Naive thymus-derived CD4-positive, alpha-beta T cell (primary cell): ENCODE measurements around the gene VSTM1. TPM values are rescaled to one million over a fixed set of nuclear protein-coding genes. Genes with fewer than 3 reads are reported as not detected.

Experiments
- polyA plus RNA-seq, 2 donors: library from polyadenylated mRNA; unstranded; fragments of 300-500 nt; fragmentation: Illumina TruSeq; gene quantifications; one replicate each; pipeline ENCODE4 v1.2.3, GENCODE V29; 2021
- total RNA-seq, 6 experiments: library from RNA in 5 of 6; stranded (reverse) in 5 of 6; gene quantifications; 1 replicate in 5 of 6; 2 replicates in 1 of 6; pipeline ENCODE4 v1.2.3 and lab custom pipeline; 2021 to 2026

Gene VSTM1
- total and polyA plus RNA-seq, 7 experiments from 2014 or later = 1.7 to 2.1 TPM; not detected in 5

Other genes with a start within 250 kb of the VSTM1 start
- gene NLRP12, start 239.6 kb downstream of the VSTM1 start, total RNA-seq = 10 to 100 TPM in 1 of 5 experiments, 1 to 10 TPM in 1, under 1 TPM in 1, not detected in 2; 0.14 to 16.1 (median 1.8) TPM
- not detected for gene NLRP12, start 239.6 kb downstream of the VSTM1 start, polyA plus RNA-seq
- gene MYADM, start 196.0 kb downstream of the VSTM1 start, total RNA-seq = 100 to 1,000 TPM in 3 of 5 experiments, 10 to 100 TPM in 2; 51.5 to 524 (median 116) TPM
- 10 to 100 TPM; 60.6 to 61.3 TPM for gene MYADM, start 196.0 kb downstream of the VSTM1 start, polyA plus RNA-seq
- gene PRKCG, start 181.7 kb downstream of the VSTM1 start, total RNA-seq = 1 to 10 TPM in 2 of 5 experiments, not detected in 3; 1.6 to 2.4 TPM
- gene PRKCG, start 181.7 kb downstream of the VSTM1 start, polyA plus RNA-seq = under 1 TPM in 1 of 2 donors, not detected in 1; 0.05 TPM
- gene CACNG7, start 154.6 kb downstream of the VSTM1 start, total RNA-seq = not detected
- gene CACNG7, start 154.6 kb downstream of the VSTM1 start, polyA plus RNA-seq = not detected
- gene CACNG8, start 101.0 kb downstream of the VSTM1 start, total RNA-seq = under 1 TPM in 2 of 5 experiments, not detected in 3; 0.24 to 0.34 TPM
- not detected for gene CACNG8, start 101.0 kb downstream of the VSTM1 start, polyA plus RNA-seq
- 1 to 10 TPM in 1 of 5 experiments, under 1 TPM in 1, not detected in 3; 0.42 to 1.9 TPM for gene CACNG6, start 72.3 kb downstream of the VSTM1 start, total RNA-seq
- not detected for gene CACNG6, start 72.3 kb downstream of the VSTM1 start, polyA plus RNA-seq
- not detected for gene TARM1, start 17.5 kb upstream of the VSTM1 start, total RNA-seq
- gene TARM1, start 17.5 kb upstream of the VSTM1 start, polyA plus RNA-seq = not detected
- 10 to 100 TPM in 1 of 5 experiments, 1 to 10 TPM in 1, under 1 TPM in 3; 0.19 to 44.6 (median 0.51) TPM for gene OSCAR, start 36.9 kb upstream of the VSTM1 start, total RNA-seq
- under 1 TPM in 1 of 2 donors, not detected in 1; 0.13 TPM for gene OSCAR, start 36.9 kb upstream of the VSTM1 start, polyA plus RNA-seq
- gene NDUFA3, start 39.0 kb upstream of the VSTM1 start, total RNA-seq = 100 to 1,000 TPM in 3 of 5 experiments, 10 to 100 TPM in 2; 64.4 to 127 (median 117) TPM
- 100 to 1,000 TPM; 333 to 490 TPM for gene NDUFA3, start 39.0 kb upstream of the VSTM1 start, polyA plus RNA-seq
- gene TFPT, start 51.8 kb upstream of the VSTM1 start, total RNA-seq = 10 to 100 TPM; 13.4 to 46.5 (median 14.6) TPM
- 10 to 100 TPM; 15.2 to 21.6 TPM for gene TFPT, start 51.8 kb upstream of the VSTM1 start, polyA plus RNA-seq
- gene PRPF31, start 51.9 kb upstream of the VSTM1 start, total RNA-seq = 10 to 100 TPM; 51.8 to 82.1 (median 71.0) TPM
- gene PRPF31, start 51.9 kb upstream of the VSTM1 start, polyA plus RNA-seq = 10 to 100 TPM; 74.8 to 87.4 TPM
- gene CNOT3, start 73.9 kb upstream of the VSTM1 start, total RNA-seq = 10 to 100 TPM; 38.0 to 84.6 (median 63.9) TPM
- 10 to 100 TPM; 10.1 to 13.1 TPM for gene CNOT3, start 73.9 kb upstream of the VSTM1 start, polyA plus RNA-seq
- gene LENG1, start 95.8 kb upstream of the VSTM1 start, total RNA-seq = 10 to 100 TPM in 3 of 5 experiments, 1 to 10 TPM in 2; 7.1 to 20.4 (median 11.8) TPM
- gene LENG1, start 95.8 kb upstream of the VSTM1 start, polyA plus RNA-seq = 10 to 100 TPM; 11.9 to 13.5 TPM
- gene TMC4, start 109.3 kb upstream of the VSTM1 start, total RNA-seq = 1 to 10 TPM in 3 of 5 experiments, not detected in 2; 1.0 to 5.9 (median 1.2) TPM
- under 1 TPM in 1 of 2 donors, not detected in 1; 0.20 TPM for gene TMC4, start 109.3 kb upstream of the VSTM1 start, polyA plus RNA-seq
- gene MBOAT7, start 125.7 kb upstream of the VSTM1 start, total RNA-seq = 10 to 100 TPM; 25.8 to 79.4 (median 43.0) TPM
- 10 to 100 TPM; 11.3 to 18.9 TPM for gene MBOAT7, start 125.7 kb upstream of the VSTM1 start, polyA plus RNA-seq
- gene TSEN34, start 127.4 kb upstream of the VSTM1 start, total RNA-seq = 10 to 100 TPM in 4 of 5 experiments, 1 to 10 TPM in 1; 9.5 to 24.2 (median 17.8) TPM
- gene TSEN34, start 127.4 kb upstream of the VSTM1 start, polyA plus RNA-seq = 10 to 100 TPM; 29.5 to 48.7 TPM
- 1,000 to 10,000 TPM; 1,217 to 2,149 (median 1,306) TPM for gene RPS9, start 137.0 kb upstream of the VSTM1 start, total RNA-seq
- gene RPS9, start 137.0 kb upstream of the VSTM1 start, polyA plus RNA-seq = 1,000 to 10,000 TPM; 1,192 to 1,308 TPM
- 10 to 100 TPM in 1 of 5 experiments, 1 to 10 TPM in 4; 1.9 to 76.4 (median 2.1) TPM for gene LILRB3, start 159.1 kb upstream of the VSTM1 start, total RNA-seq
- under 1 TPM in 1 of 2 donors, not detected in 1; 0.40 TPM for gene LILRB3, start 159.1 kb upstream of the VSTM1 start, polyA plus RNA-seq
- 10 to 100 TPM in 1 of 5 experiments, 1 to 10 TPM in 1, under 1 TPM in 3; 0.24 to 27.0 (median 0.97) TPM for gene LILRA6, start 178.9 kb upstream of the VSTM1 start, total RNA-seq
- gene LILRA6, start 178.9 kb upstream of the VSTM1 start, polyA plus RNA-seq = under 1 TPM; 0.12 to 0.36 TPM
- gene LILRB5, start 193.4 kb upstream of the VSTM1 start, total RNA-seq = 1 to 10 TPM in 3 of 5 experiments, under 1 TPM in 1, not detected in 1; 0.08 to 1.8 (median 1.2) TPM
- not detected for gene LILRB5, start 193.4 kb upstream of the VSTM1 start, polyA plus RNA-seq
- gene LILRB2, start 217.2 kb upstream of the VSTM1 start, total RNA-seq = 100 to 1,000 TPM in 1 of 5 experiments, 10 to 100 TPM in 1, 1 to 10 TPM in 2, not detected in 1; 1.5 to 131 (median 6.0) TPM
- gene LILRB2, start 217.2 kb upstream of the VSTM1 start, polyA plus RNA-seq = under 1 TPM in 1 of 2 donors, not detected in 1; 0.12 TPM
- gene LILRA5, start 249.3 kb upstream of the VSTM1 start, total RNA-seq = 10 to 100 TPM in 1 of 5 experiments, 1 to 10 TPM in 1, under 1 TPM in 2, not detected in 1; 0.32 to 82.1 (median 5.1) TPM
- gene LILRA5, start 249.3 kb upstream of the VSTM1 start, polyA plus RNA-seq = under 1 TPM in 1 of 2 donors, not detected in 1; 0.34 TPM